ENCODE data around the gene ACVRL1.

ACVRL1 gene

GRCh38 chr12:51970904-51971646 is 63.8 kb downstream of the ACVRL1 start:
- peak; percentile 40 for DNase-seq (ENCODE audit: low spot score)

- DNase-seq (ENCODE audit: low spot score): no peak
These were observed 64.5 kb downstream of the ACVRL1 start for GRCh38 chr12:51971679-51972421.

GRCh38 chr12:51972422-51972812 is 65.1 kb downstream of the ACVRL1 start:
- no peak for DNase-seq (ENCODE audit: low spot score)

- DNase-seq (ENCODE audit: low spot score): peak; percentile 43
These were observed 65.6 kb downstream of the ACVRL1 start for GRCh38 chr12:51972849-51973273.

All from CD4-positive, alpha-beta T cell treated with Interleukin-6 at 100 ng/mL for 8 hours (primary cell).